Measurements from ENCODE around the gene C9.

C9 gene

DNA sequence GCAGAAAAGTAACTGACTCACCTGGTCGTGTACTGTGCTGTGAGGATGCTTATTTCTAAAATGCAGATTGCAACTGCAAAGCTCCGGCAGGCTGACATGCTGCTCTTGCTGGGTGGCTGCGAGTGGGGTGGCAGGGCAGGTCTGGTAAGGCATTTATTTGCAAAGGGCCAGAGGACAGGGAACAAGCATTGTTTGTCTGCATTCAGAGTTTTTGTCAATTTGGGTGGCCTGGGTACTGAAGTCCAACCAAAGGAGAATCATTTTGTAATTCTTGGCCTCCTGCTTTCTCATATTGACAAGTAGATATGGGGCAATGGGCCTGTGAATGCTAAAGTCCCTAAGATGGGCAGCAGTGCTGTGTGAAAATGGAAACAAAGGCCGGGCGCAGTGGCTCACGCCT, at the start of gene C9:
Gene C9, minus strand, starts transcription at position 129 of the 400 bp plus-strand sequence. Its CDS starts 31 bp downstream, at position 98.
- TF ChIP-seq, protein P1, sequence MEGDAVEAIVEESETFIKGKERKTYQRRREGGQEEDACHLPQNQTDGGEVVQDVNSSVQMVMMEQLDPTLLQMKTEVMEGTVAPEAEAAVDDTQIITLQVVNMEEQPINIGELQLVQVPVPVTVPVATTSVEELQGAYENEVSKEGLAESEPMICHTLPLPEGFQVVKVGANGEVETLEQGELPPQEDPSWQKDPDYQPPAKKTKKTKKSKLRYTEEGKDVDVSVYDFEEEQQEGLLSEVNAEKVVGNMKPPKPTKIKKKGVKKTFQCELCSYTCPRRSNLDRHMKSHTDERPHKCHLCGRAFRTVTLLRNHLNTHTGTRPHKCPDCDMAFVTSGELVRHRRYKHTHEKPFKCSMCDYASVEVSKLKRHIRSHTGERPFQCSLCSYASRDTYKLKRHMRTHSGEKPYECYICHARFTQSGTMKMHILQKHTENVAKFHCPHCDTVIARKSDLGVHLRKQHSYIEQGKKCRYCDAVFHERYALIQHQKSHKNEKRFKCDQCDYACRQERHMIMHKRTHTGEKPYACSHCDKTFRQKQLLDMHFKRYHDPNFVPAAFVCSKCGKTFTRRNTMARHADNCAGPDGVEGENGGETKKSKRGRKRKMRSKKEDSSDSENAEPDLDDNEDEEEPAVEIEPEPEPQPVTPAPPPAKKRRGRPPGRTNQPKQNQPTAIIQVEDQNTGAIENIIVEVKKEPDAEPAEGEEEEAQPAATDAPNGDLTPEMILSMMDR (IDR thresholded peaks at IDR 0.05) = no peak

DNA sequence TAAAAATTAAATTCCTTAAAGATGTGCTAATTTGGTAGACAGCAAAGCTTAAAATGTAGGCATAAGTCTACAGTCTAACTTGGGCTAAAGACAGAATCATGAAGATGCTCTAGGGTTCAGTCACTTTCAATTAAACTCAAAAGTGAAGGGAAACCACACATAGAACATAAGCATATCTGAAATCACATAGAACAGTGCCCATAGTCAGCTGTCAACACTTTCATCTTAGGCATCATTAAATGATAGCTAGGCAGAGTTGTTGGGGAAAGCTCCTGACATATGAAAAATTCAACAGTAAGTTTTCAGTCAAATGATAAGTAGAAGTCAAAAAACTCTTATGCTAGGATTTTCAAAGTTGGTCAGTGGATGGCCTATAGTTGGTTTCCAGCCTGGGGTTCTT, 49.5 kb upstream of the C9 start:
- TF ChIP-seq, protein P1 (IDR thresholded peaks at IDR 0.05) = no peak

DNA sequence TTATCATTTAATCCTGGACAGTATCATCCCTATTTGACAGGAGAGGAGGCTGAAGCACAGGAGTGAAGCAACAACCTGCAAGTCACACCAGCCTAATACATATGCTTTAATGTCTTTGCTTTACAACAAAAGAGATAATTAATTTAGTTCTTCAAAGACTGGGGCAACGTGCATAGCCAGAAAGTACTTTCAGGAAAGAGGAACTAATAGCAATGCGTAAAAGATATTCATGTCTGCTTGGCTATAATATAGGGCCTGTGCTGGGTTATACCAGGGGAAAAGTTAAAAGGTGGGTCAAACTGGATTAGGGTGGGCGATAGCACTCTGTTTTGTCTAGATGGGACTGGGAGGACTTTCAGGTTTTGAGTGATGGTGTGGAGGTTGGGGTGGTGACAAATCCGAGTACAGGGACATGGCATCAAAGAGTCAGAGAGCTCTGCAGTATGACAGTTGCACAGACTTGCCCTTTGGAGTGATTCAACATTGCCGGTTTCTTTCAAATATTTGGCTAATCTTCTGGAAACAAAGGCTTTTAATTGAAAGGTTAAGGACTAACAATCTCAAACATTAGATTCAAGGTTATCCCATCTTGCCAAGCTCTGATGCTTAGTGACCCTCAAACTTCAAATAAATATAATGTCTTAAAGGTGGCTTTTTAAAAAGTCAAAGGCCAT, 48.6 kb upstream of the C9 start:
- TF ChIP-seq, protein P1 (IDR thresholded peaks at IDR 0.05) = no peak

DNA sequence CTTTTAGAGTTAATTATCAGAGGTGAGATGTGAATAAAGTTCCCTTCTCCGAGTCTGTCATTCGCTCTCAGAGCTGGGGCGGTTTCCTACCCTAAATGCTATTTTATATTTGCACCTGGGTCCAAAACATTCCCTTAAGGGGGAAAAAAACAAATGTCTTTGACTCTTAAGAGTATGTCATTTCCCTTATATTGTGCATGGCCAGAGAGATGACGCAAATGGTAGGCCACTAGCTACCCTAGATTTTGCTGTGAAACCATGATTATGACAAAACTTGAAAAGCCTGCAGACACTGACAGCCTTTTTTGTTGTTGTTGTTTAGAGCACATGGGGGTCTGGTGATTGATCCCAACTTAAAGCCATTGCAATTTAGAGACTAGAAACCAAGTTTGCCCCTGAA, 47.7 kb upstream of the C9 start:
- TF ChIP-seq, protein P1 (IDR thresholded peaks at IDR 0.05) = no peak

DNA sequence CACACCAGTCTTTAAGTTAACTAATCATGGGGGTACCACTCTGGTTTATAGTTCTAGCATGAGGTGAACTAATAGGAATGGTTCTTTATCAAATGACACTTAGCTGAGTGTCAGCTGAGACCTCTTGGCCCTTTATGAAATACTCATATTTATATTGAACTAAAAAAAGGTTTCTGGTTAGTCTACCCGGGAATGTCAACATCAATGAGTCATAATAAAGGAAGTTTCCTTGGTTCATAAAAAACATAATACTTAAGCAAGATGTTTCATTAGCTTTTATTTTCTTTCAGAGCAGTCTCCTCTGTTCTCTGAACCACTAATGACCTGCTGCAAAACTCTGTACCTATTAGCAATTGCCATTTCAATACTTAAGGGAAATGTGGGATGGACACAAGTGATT, 46.8 kb upstream of the C9 start:
- TF ChIP-seq, protein P1 (IDR thresholded peaks at IDR 0.05) = no peak

DNA sequence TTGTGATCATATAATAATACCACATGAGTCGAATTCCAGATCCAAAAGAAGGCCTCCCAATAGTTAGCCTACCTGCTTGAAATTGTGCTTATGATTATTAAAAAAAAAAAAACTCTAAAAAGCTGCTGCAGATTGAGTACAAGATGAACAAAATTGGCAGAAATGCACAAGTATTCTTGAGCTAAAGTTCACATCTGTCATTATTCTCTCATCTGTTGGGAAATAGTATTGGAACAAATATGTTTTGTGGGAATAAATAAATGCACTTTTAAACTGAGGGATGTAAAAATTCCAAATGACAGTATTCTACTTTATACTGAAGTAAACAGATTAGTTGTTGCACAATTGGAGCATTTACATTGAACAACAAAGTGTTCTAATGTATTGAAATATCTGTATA, 44.7 kb upstream of the C9 start:
- TF ChIP-seq, protein P1 (IDR thresholded peaks at IDR 0.05) = no peak

DNA sequence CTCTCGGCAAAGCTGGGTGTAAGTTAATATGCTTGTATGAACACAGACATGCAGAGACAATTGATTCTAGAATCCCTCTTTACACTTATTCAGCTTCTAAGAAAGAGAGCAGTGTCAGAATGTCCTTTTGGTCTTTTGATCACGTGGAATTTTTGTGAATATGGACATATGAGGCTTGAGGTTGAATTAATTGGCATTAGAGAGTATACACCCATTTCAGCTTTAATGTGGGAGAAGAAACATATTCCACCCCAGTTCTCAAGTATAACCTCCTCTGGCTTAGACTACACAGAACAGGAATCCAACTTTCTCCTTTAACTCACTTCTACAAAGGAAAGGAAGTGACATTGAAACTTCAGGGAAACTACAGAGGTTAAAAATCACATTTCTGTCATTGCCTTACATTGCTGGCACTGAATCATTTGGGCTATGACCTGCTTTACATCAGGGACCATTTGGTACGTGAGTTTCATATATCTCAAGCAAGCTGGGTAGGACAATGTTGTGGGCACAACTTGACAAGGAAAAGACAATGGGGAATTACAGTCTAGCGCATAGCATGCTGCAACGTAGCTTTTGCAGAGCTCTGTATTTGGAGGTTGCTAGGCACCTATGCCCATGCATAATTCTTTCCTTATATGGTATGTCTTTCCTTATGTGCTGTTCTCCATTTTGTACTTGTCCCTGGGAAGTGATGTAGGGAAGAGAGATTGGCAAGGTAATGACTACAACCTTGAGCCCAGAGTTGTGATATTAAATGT, 41.0 kb upstream of the C9 start:
- TF ChIP-seq, protein P1 (IDR thresholded peaks at IDR 0.05) = no peak

All from LNCAP (cell line).